EH (cell line): ENCODE measurements around the gene CCDC69.
"Not testable (repeated sequence)": the region's sequence is repeated elsewhere in the genome, so short reads cannot be mapped to it uniquely, and the experiment has no call there.

ENCODE experiments used
- DNase-seq: peaks from one replicate; pipeline ENCODE4 v3.0.0-alpha.2; 2015; ENCODE audit warnings: low read depth

The CCDC69 gene

DNA sequence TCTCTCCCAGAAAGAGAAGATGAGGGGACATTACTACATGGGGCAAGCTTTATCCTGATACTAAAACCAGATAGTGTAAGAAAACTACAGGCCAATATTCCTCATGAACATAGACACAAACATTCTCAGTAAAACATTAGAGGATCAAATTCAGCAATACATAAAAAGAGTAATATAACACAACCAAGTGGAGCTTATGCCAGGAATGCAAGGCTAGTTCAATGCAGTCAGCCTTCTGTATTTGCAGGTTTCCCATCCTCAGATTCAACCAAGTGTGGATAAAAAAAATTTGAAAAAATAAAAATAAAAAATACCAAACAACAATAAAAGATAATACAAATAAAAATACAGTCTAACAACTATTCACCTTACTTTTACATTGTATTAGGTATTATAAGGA is 31.3 kb downstream of the CCDC69 start:
- no peak for DNase-seq

GRCh38 chr5:151191661-151192060 is 32.2 kb downstream of the CCDC69 start:
- no peak for DNase-seq

- DNase-seq, result no peak
Observed at GRCh38 chr5:151189151-151189550, 34.7 kb downstream of the CCDC69 start.

DNA sequence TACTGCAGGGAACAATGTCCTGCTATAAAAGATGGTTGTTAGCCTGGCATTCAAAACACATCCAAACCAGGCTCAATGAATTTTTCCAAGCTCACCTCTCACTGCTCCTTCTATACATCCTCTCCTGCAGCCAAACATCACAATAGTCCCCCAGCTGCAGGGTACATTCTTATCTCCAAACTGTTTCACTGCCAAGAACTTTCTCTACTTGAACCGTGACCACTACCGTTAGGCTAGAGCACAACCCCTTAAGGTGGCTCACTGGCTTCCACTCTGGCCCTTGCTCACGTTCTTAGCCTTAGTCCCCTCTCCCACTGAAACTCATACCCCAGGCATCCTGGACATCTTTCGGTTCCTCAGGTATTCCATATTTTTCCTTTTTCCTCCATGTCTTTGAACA is 37.4 kb downstream of the CCDC69 start:
- no peak for DNase-seq

DNA sequence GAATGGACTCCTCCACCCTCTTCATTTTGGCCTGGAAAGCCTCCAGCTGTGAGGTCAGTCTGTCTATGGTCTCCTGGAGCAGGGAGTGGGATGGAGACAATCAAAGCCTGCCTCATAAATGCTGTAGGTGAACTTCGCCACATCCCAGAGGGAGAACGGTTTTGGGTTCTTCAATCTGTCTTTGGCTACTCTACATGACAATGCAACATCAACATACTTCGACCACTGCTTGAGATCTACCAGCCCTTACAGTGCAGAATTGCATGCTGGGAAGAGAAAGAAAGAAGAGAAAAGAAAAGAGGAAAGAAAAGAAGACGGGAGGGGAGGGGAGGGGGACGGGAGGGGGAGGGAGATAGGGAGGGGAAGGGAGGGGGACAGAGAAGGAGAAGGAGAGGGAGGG is 37.8 kb downstream of the CCDC69 start:
- no peak for DNase-seq

GRCh38 chr5:151184316-151185042 is 39.4 kb downstream of the CCDC69 start:
- DNase-seq, result no peak

GRCh38 chr5:151183456-151184245 is 40.2 kb downstream of the CCDC69 start:
- DNase-seq, result peak; percentile 46

- no peak for DNase-seq
Observed at GRCh38 chr5:151182976-151183375, 40.9 kb downstream of the CCDC69 start.

- no peak for DNase-seq
Observed at GRCh38 chr5:151182524-151182900, 41.4 kb downstream of the CCDC69 start.

DNA sequence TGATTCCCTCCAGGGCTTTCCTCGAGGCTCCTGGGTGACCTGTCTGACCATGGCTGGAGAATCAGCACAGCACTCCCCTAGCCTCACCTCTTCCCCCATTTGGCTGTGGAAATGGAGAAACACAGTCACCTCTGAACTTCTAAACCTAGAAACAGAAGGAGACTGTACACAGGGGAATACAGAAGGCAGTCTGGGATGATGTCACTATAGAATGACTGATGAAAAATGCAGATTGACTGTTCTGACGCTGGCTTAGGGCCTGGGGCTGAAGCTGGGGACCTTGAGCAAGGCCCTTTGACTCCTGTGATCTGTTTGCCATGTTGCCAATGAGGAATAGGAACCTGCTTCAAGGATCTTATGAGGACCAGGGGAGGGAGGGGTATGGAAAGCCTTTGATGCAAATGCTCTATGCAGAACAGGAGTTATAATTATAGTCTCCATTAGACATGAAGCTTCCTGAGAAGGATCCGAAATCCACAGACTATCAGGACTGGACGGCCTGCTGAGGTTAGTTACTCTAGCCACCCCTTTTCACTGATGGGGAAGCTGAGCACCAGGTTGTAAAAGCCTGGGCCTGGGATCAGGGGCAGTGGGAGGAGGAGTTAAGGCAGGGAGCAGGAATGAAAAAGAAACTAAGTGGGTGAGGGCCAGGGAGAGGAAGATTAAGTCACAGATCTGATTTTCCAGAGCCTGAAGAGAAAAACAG is 41.9 kb downstream of the CCDC69 start:
- DNase-seq, result no peak

GRCh38 chr5:151180291-151180690 is 43.6 kb downstream of the CCDC69 start:
- no peak for DNase-seq

DNA sequence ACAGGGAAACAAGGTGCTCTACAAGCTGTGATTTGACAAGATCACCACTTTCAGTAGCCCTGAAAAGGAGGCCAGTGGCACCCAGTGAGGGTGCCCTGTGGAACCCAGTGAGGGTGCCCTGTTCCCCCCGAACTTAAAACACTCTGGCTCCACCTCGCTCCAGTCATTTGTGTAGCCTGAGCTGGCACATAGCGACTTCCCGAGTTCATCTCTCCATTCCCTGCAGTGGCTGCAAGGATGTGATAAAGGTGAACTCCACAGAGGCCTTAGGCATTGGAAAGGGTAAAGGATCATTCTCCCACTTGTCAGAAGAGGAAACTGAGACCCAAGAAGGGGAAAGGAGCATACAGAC is 44.4 kb downstream of the CCDC69 start:
- no peak for DNase-seq

- DNase-seq, result no peak
Observed at GRCh38 chr5:151178777-151179488, 45.0 kb downstream of the CCDC69 start.

DNA sequence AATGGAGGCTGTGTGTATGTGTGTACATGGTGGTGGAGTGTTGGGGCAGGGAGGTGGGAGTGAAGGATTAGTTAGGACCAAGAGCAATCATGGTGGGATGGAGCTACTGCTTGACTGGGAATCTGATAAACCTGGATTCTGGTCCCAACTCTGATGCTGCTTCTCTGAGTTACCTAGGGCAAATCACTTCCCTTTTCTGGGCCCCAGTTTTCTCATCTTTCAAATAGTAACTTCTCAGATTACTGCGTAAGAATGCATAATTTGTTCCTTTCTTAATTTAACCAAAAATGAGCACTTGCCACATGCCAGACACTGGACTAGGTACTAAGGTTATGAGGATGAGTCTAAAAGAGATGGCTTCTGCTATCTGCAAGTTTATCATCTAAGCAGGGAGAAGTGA is 45.5 kb downstream of the CCDC69 start:
- DNase-seq, result no peak

DNA sequence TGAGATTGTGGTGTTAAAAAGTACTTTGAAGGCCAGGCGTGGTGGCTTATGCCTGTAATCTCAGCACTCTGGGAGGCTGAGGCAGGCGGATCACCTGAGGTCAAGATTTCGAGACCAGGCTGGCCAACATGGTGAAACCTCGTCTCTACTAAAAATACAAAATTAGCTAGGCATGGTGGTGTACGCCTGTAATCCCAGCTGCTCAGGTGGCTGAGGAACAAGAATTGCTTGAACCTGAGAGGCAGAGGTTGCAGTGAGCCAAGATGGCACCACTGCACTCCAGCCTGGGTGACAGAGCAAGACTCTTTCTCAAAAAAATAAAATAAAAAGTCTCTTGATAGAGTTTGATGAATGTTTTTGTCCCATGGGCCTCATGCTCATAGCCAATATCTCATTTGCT is 47.6 kb downstream of the CCDC69 start:
- DNase-seq, result not testable (repeated sequence)

GRCh38 chr5:151174612-151175101 is 49.2 kb downstream of the CCDC69 start:
- DNase-seq, result peak; percentile 53

- no peak for DNase-seq
Observed at GRCh38 chr5:151173711-151174611, 49.9 kb downstream of the CCDC69 start.

DNA sequence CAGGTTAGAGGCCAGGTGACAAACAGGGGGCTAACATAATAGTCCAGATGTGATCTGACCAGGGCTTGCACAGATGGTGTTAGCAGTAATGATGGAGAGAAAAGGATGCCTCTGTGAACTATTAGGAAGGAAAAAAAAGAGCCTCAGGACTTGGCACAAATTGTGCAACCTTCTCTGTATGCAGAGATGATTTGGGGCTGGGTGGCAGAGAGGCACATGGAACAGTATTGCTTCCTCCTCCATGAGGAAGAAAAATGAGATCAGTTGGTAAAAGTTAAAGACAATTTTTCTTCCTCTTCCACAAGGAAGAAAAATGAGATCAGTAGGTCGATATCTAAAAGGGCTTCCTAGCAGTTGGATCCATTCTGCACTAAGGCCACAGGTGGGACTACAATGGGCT is 52.4 kb downstream of the CCDC69 start:
- no peak for DNase-seq

DNA sequence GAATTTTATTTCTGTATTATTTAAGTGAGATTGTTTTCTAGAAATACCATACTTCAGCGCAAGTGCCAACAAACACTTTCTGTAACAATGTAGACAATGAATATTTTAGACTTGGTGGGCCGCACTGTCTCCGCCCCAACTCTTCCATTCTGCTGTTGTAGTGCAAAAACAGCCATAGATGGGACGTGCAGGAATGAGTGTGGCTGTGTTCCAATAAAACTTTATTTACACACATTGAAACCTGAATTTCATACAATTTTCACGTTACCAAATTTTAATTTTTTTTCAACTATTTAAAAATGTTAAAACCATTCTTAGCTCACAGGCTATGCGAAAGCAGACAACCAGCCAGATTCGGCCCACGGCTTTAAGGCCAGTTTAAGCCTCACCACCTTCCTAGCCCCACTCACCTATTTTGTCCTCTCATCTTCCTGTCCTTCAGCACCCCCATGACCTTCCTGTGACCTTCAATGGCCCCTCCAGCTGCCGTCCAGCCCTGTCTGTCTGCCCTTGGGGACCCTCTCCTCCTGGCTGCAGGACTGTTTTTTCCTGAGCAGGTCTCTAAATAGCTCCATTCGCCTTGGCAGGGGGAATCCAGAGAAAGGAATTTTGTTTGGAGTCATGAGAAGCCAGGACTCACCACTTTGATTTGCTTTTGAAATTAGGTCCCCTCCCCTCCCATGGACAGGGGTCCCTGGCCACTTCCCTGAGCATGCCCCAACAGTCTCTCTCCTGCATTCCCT is 55.1 kb downstream of the CCDC69 start:
- DNase-seq, result no peak

DNA sequence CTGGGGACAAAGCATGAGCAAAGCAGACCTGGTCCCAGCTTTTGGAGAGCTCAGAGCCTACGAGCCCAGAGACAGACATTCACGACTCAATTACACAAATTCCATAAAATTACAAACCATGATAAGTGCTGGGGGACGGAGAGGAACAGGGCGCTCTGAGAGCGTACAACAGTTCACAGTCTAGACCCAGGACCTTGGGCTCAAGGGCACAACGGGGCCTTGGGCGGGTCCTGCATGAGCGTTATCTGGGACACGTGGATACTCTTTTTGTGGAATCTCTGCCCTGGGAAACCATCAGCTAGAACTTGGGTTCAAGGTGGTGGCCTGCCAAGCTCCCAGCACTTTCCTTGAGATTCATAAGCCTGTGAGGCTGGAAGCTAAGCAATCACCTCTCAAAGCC is 56.9 kb downstream of the CCDC69 start:
- DNase-seq, result no peak
